Testis (tissue), 2 donors: ENCODE data around the gene CIT.

ENCODE experiments used
- POLR2A ChIP-seq: fragments of 450-650 bp; IDR thresholded peaks from one replicate; pipeline ENCODE4 v1.6.1; 2017; ENCODE audit warnings: antibody characterized with exemption, mild to moderate bottlenecking, moderate library complexity
- TF ChIP-seq, protein P1 (sequence below), 3 experiments: fragments of 450-650 bp in 2 of 3; fragments of 200-600 bp in 1 of 3; sonication (generic) in 1 of 3; IDR thresholded peaks; one replicate each; pipeline ENCODE4 v1.5.1; 2016 to 2019; ENCODE audit warnings: antibody characterized with exemption in 3 of 3, mild to moderate bottlenecking in 2 of 3, moderate library complexity in 1 of 3

DNA sequence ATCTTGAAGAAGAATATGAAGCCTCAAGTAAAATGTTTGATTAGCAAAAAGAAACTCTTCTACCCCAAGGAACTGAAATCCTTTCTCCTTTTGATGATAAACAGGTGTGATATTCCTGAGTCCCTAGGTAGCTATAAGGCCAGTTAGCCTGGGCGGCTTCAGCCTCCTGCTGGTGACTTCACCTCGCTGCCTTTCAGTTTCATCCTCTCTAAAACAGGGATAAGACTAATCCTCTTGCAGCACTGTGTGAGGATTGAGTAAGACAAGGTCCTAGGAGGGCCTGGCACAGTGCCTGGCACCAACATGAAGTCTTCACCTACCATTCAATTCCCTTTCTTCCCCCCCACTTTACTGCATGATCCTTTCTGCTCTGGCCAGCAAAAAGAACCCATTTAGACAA lies 42.1 kb downstream of the CIT start:
- TF ChIP-seq, protein P1, sequence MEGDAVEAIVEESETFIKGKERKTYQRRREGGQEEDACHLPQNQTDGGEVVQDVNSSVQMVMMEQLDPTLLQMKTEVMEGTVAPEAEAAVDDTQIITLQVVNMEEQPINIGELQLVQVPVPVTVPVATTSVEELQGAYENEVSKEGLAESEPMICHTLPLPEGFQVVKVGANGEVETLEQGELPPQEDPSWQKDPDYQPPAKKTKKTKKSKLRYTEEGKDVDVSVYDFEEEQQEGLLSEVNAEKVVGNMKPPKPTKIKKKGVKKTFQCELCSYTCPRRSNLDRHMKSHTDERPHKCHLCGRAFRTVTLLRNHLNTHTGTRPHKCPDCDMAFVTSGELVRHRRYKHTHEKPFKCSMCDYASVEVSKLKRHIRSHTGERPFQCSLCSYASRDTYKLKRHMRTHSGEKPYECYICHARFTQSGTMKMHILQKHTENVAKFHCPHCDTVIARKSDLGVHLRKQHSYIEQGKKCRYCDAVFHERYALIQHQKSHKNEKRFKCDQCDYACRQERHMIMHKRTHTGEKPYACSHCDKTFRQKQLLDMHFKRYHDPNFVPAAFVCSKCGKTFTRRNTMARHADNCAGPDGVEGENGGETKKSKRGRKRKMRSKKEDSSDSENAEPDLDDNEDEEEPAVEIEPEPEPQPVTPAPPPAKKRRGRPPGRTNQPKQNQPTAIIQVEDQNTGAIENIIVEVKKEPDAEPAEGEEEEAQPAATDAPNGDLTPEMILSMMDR (IDR thresholded peaks at IDR 0.05) = no peak
- no peak for TF ChIP-seq POLR2A
